Gastroesophageal sphincter (tissue), 3 donors: ENCODE data around the gene SEMA3C.

Experiments
- CTCF ChIP-seq, 4 experiments: fragments of 200-600 bp in 2 of 4; fragments of 450-650 bp in 2 of 4; sonication (generic) in 1 of 4; IDR thresholded peaks; one replicate each; pipeline ENCODE4 v1.5.1; 2017 to 2019; ENCODE audit warnings: antibody characterized with exemption in 4 of 4, mild to moderate bottlenecking in 2 of 4, moderate library complexity in 2 of 4
- EP300 ChIP-seq: sonication (generic); formaldehyde crosslinking; IDR thresholded peaks from one replicate; pipeline ENCODE4 v1.6.1; 2017; ENCODE audit warnings: antibody characterized with exemption, mild to moderate bottlenecking
- POLR2A ChIP-seq, 2 donors: fragments of 450-650 bp; IDR thresholded peaks; one replicate each; pipeline ENCODE4 v1.6.1; 2017; ENCODE audit warnings: antibody characterized with exemption in 2 of 2, mild to moderate bottlenecking in 2 of 2, moderate library complexity in 1 of 2

- no peak for TF ChIP-seq CTCF (IDR thresholded peaks at IDR 0.05)
- no peak for TF ChIP-seq EP300
- TF ChIP-seq POLR2A (IDR thresholded peaks at IDR 0.05): no peak
Measured at GRCh38 chr7:80941208-80941758, 22.4 kb upstream of the SEMA3C start.
